GM12878 (cell line): Measurements from ENCODE around the gene DHX16. TPM values are rescaled to one million over a fixed set of nuclear protein-coding genes. Genes with fewer than 3 reads are reported as not detected.

Experiments
- ASH2L ChIP-seq: fragments of 300-600, 200-600 bp; sonication (generic); IDR thresholded peaks from 2 replicates; pipeline ENCODE4 v1.6.1; 2017; ENCODE audit warnings: low read depth, mild to moderate bottlenecking, borderline replicate concordance
- BACH1 ChIP-seq: fragments of 450-650 bp; IDR thresholded peaks from 2 replicates; pipeline ENCODE4 v1.6.1; 2017; ENCODE audit warnings: mild to moderate bottlenecking, borderline replicate concordance
- CBX5 ChIP-seq: sonication (generic); IDR thresholded peaks from 2 replicates; pipeline ENCODE4 v1.6.1; 2016; ENCODE audit warnings: low read depth, moderate library complexity, mild to moderate bottlenecking, inconsistent platforms
- CHD2 ChIP-seq: IDR thresholded peaks from 2 replicates; pipeline ENCODE4 v1.6.1; 2011; ENCODE audit warnings: low read depth, low read length, improper control_type of control experiment, borderline replicate concordance
- EGR1 ChIP-seq, 2 experiments: IDR thresholded peaks; 1 replicate in 1 of 2; 2 replicates in 1 of 2; pipeline ENCODE4 v1.6.1; 2011 to 2012; ENCODE audit warnings: low read depth in 2 of 2, low read length in 2 of 2, borderline replicate concordance in 1 of 2, mild to moderate bottlenecking in 1 of 2, moderate library complexity in 1 of 2
- FOS ChIP-seq: IDR thresholded peaks from 3 replicates; pipeline ENCODE4 v1.6.1; 2011; ENCODE audit warnings: borderline replicate concordance; ENCODE audit not compliant: insufficient read length; ENCODE audit errors: extremely low read depth
- GATAD2B ChIP-seq: fragments of 450-650 bp; conservative IDR thresholded peaks from 2 replicates; pipeline ENCODE4 v1.6.1; 2017; ENCODE audit warnings: low read depth, mild to moderate bottlenecking, moderate library complexity
- IKZF1 ChIP-seq: fragments of 450-650 bp; conservative IDR thresholded peaks from 2 replicates; pipeline ENCODE4 v1.6.1; 2017; ENCODE audit warnings: antibody characterized with exemption, mild to moderate bottlenecking
- IKZF2 ChIP-seq, 2 experiments: fragments of 450-650 bp; IDR thresholded peaks; 2 replicates each; pipeline ENCODE4 v1.6.1; 2017; ENCODE audit warnings: mild to moderate bottlenecking in 2 of 2, moderate library complexity in 2 of 2
- KDM1A ChIP-seq: fragments of 200-600 bp; sonication (generic); IDR thresholded peaks from 2 replicates; pipeline ENCODE4 v1.6.1; 2016; ENCODE audit warnings: borderline replicate concordance
- MAX ChIP-seq: IDR thresholded peaks from 2 replicates; pipeline ENCODE4 v1.6.1; 2012; ENCODE audit warnings: low read depth, low read length, improper control_type of control experiment
- MTA2 ChIP-seq: fragments of 450-650 bp; IDR thresholded peaks from 2 replicates; pipeline ENCODE4 v1.6.1; 2016; ENCODE audit warnings: low read depth, mild to moderate bottlenecking, moderate library complexity
- MYC ChIP-seq: IDR thresholded peaks from 2 replicates; pipeline ENCODE4 v1.6.1; 2011; ENCODE audit warnings: mild to moderate bottlenecking, low read length, moderate library complexity, inconsistent platforms; ENCODE audit not compliant: insufficient read depth, insufficient replicate concordance, insufficient read length, severe bottlenecking
- NFIC ChIP-seq: IDR thresholded peaks from 2 replicates; pipeline ENCODE4 v1.6.1; 2012; ENCODE audit warnings: low read depth, mild to moderate bottlenecking, inconsistent platforms, low read length, moderate library complexity
- NRF1 ChIP-seq: conservative IDR thresholded peaks from 2 replicates; pipeline ENCODE4 v1.6.1; 2011; ENCODE audit warnings: mild to moderate bottlenecking, low read depth, low read length, improper control_type of control experiment
- PKNOX1 ChIP-seq: fragments of 450-650 bp; IDR thresholded peaks from 2 replicates; pipeline ENCODE4 v1.6.1; 2016; ENCODE audit warnings: mild to moderate bottlenecking
- POLR2A ChIP-seq: IDR thresholded peaks from 2 replicates; pipeline ENCODE4 v1.6.1; 2011; ENCODE audit warnings: low read depth, mild to moderate bottlenecking, low read length
- SMC3 ChIP-seq: IDR thresholded peaks from 2 replicates; pipeline ENCODE4 v1.6.1; 2011; ENCODE audit warnings: low read length, improper control_type of control experiment, borderline replicate concordance
- SPI1 ChIP-seq: IDR thresholded peaks from 2 replicates; pipeline ENCODE4 v1.6.1; 2011; ENCODE audit warnings: low read depth, mild to moderate bottlenecking, low read length, moderate library complexity, borderline replicate concordance; ENCODE audit not compliant: insufficient read depth
- SUPT20H ChIP-seq: IDR thresholded peaks from 2 replicates; pipeline ENCODE4 v1.6.1; 2011; ENCODE audit warnings: low read depth, mild to moderate bottlenecking, low read length, moderate library complexity, borderline replicate concordance; ENCODE audit not compliant: control insufficient read depth
- TCF12 ChIP-seq: IDR thresholded peaks from 2 replicates; pipeline ENCODE4 v1.6.1; 2011; ENCODE audit warnings: low read depth, mild to moderate bottlenecking, low read length
- ZBED1 ChIP-seq: IDR thresholded peaks from 2 replicates; pipeline ENCODE4 v1.6.1; 2016; ENCODE audit warnings: borderline replicate concordance
- ZNF384 ChIP-seq: IDR thresholded peaks from 2 replicates; pipeline ENCODE4 v1.6.1; 2012; ENCODE audit warnings: low read depth, mild to moderate bottlenecking, low read length, improper control_type of control experiment, borderline replicate concordance
- ZNF687 ChIP-seq: fragments of 450-650 bp; IDR thresholded peaks from 2 replicates; pipeline ENCODE4 v1.6.1; 2017; ENCODE audit warnings: mild to moderate bottlenecking, moderate library complexity
- polyA plus RNA-seq, 11 experiments: library from polyadenylated mRNA; depleted of rRNA in 4 of 11; unstranded in 6 of 11; stranded (reverse) in 5 of 11; fragments of >200 nt; fragmentation: Nextera tagmentation in 4 of 11; fragmentation: Illumina TruSeq in 1 of 11; extraction: Ambion mirVana in 4 of 11; extraction: Trizol in 1 of 11; gene quantifications; 1 replicate in 1 of 11; 2 replicates in 10 of 11; pipeline versions ENCODE4 v1.2.1 to v1.2.3, GENCODE V29; 2011 to 2016; ENCODE audit warnings: inconsistent platforms in 2 of 11, missing spikeins in 2 of 11, low read depth in 1 of 11
- total RNA-seq, 4 experiments: library from RNA; depleted of rRNA in 3 of 4; stranded (reverse); fragments of >200 nt in 3 of 4; fragmentation: Illumina TruSeq in 1 of 4; extraction: Trizol in 1 of 4; gene quantifications; 2 replicates each; pipeline versions ENCODE4 v1.2.1 to v1.2.3, GENCODE V29; 2013 to 2021

DHX16 gene
- total and polyA plus RNA-seq, 10 of the 15 experiments (the other 5 are each of a cell fraction or from before 2014, with no cell fraction given) = 10.1 to 41.4 (median 38.3) TPM

- TF ChIP-seq ZNF384 (peak; percentile 74), SMC3 (no peak), ASH2L (no peak), PKNOX1 (0 out of 2 replicates have a peak, but pooled peaks have one; percentile 24), MAX (peak; percentile 35; the same call in 1 of the 2 replicates), KDM1A (no peak), CHD2 (peak; percentile 88; the same call in 1 of the 2 replicates), POLR2A (peak; percentile 80), ZNF687 (peak; percentile 83), MTA2 (peak; percentile 30; the same call in 1 of the 2 replicates), EGR1 (IDR thresholded peaks at IDR 0.05; ENCODE audit: borderline replicate concordance in 1 of 2, low read depth in 2 of 2, low read length in 2 of 2) (peak in 1 of 2 experiments; percentile 92; a peak in 2 of 3 replicates), SUPT20H (no peak), BACH1 (0 out of 2 replicates have a peak, but pooled peaks have one; percentile 49), TCF12 (peak; percentile 78), NFIC (no peak), IKZF1 (peak; percentile 95), CBX5 (no peak), NRF1 (no peak), SPI1 (peak; percentile 60; the same call in 1 of the 2 replicates), GATAD2B (peak; percentile 77; the same call in 1 of the 2 replicates), ZBED1 (no peak; the same call in 1 of the 2 replicates), MYC (no peak), IKZF2 (IDR thresholded peaks at IDR 0.05) (peak; percentile 65 to 74), FOS (no peak)
Measured at GRCh38 chr6:30682143-30683117, 9.6 kb upstream of the DHX16 start (continued).
